HFF-Myc (cell line): ENCODE measurements around the gene CCDC43.
A peak's percentile ranks its signal among the peaks of the same experiment; 100 is the strongest.
"Not testable (repeated sequence)": the region's sequence is repeated elsewhere in the genome, so short reads cannot be mapped to it uniquely, and the experiment has no call there.

Source experiments
- DNase-seq: peaks from one replicate; pipeline ENCODE4 v3.0.0-alpha.2; 2011; ENCODE audit warnings: low read depth; ENCODE audit errors: extremely low read depth
- H3K4me3 ChIP-seq: replicated peaks from 2 replicates; pipeline ENCODE4 v1.5.1; 2011; ENCODE audit warnings: low read depth, mild to moderate bottlenecking, control low read depth, low read length
- CTCF ChIP-seq: IDR thresholded peaks from 2 replicates; pipeline ENCODE4 v1.5.1; 2012; ENCODE audit warnings: mild to moderate bottlenecking, low read depth, low read length, control low read depth; ENCODE audit errors: missing control alignments

Gene CCDC43

GRCh38 chr17:44688675-44689476 is 700 bp downstream of the CCDC43 start:
- no peak for DNase-seq
- no peak for TF ChIP-seq CTCF
- H3K4me3 ChIP-seq: peak overlapping the region; percentile 93

GRCh38 chr17:44688200-44688599 is 1.4 kb downstream of the CCDC43 start:
- no peak for DNase-seq
- TF ChIP-seq CTCF: no peak
- H3K4me3 ChIP-seq: peak overlapping the region; percentile 93

GRCh38 chr17:44687756-44688155 is 1.8 kb downstream of the CCDC43 start:
- H3K4me3 ChIP-seq: no peak overlapping the region
- no peak for TF ChIP-seq CTCF
- DNase-seq: no peak

- DNase-seq, H3K4me3 ChIP-seq: not testable (repeated sequence)
Measured at GRCh38 chr17:44683303-44683702, 6.3 kb downstream of the CCDC43 start.

- no peak for TF ChIP-seq CTCF
- no peak overlapping the region for H3K4me3 ChIP-seq
- DNase-seq: no peak
Measured at GRCh38 chr17:44677136-44677535, 12.4 kb downstream of the CCDC43 start.

- H3K4me3 ChIP-seq: no peak overlapping the region
- DNase-seq: no peak
- TF ChIP-seq CTCF: no peak
Measured at GRCh38 chr17:44673893-44674292, 15.7 kb downstream of the CCDC43 start.

GRCh38 chr17:44672479-44673093 is 17.0 kb downstream of the CCDC43 start:
- DNase-seq: no peak
- peak; percentile 40 for TF ChIP-seq CTCF

More at GRCh38 chr17:44672479-44673093, 17.0 kb downstream of the CCDC43 start:
- H3K4me3 ChIP-seq: no peak overlapping the region
